ENCODE measurements around the gene OR4P4.

OR4P4 gene

DNA sequence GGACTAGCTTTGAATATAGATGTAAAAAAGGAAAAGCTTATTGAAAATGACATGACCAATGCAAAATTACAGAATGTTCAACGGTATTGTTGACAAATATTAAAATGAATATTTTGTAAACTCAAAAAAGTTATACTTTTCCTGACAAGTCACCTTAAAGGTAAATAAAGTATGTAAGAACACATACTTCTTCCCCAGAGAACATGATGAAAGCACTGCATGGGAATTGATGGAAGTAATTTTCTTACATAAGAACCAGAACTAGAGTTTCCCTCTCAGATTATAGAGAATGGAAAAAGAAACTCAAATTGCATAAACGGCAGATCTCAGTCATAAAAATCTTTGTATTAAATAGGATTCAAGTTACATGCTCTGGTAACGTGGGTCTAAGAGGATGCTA, at the start of gene OR4P4:
OR4P4 (plus strand) TSS at position 301 of the 400 bp plus-strand sequence.
- no peak for DNase-seq

DNA sequence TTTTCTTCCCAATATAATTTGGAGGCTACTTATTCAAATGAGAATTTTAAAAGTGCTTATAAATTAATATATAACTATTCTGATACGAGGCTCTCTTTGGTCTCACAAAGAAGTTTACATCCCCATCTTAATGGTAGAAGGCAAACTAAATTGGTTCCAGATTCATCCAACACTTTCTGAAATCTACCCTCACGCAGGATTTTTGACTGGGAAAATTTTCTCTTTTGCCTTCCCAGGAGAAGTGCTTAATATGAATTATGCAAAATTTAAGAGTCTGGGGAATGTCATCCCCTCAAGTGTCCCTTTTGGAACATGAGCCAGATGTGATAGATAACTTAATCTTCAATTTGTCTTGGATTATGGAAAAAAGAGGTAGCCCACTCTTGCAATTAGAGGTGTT, 27.4 kb upstream of the OR4P4 start, which contains the start of gene OR4C11:
OR4C11 (minus strand) TSS at position 101 of the 400 bp plus-strand sequence. CDS start 3,272 bp downstream, outside the sequence.
- no peak for DNase-seq

DNA sequence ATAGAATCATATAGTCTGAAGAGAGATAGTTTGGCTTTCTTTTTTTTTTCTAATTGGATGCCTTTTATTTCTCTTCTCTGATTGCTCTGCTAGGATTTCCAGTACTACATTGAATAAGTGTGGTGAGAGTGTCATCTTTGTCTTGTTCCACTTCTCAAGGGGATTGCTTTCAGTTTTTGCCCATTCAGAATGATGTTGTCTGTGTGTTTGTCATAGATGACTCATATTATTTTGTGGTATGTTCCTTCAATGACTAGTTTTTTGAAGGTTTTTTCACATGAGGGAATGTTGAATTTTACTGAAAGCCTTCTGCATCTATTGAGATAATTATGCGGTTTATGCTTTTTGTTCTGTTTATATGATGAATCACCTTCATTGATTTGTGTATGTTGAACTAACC, 10.4 kb upstream of the OR4P4 start:
- no peak for DNase-seq

DNA sequence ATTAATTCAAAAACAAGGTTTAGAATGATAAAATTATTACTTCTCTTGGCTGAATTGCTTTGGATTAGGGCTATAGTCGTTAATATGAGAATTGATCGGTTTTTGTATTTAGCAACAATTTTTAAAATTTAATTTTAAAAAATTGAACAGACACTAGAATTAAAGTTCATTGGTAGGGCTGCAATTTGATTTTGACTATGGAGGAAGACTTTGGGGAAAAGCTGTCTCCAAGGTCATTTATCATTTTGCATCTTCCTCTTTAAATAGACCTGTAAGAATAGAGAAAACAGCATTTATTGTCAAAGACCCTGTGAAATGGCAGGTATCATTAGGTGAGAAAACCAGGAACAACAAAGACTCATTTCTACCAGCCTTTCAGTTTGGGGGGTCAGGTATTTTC, 13.1 kb downstream of the OR4P4 start, which contains the start of gene OR4S2:
OR4S2 (plus strand) TSS at position 301 of the 400 bp plus-strand sequence. CDS start 2,577 bp downstream, outside the sequence.
- no peak for DNase-seq

DNA sequence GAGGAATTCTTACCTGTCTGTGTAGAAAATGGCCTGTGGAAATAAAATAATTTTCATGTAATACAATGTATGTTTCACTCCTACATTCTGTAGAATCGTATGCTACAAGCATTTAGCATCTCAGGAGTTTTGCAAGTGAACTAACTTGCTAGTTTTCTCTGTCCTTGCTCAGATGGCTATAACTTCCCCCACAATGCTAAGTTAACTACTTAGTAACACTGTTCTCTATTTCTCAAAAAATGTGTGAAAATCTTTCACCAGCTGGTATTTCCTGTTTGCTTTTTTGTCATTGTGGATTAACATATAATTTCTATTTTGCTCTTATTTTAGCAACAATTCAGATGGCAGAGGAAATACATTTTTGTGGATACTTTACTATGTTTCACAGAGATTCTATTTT, 17.6 kb downstream of the OR4P4 start:
- no peak for DNase-seq

GRCh38 chr11:55655096-55655495, 20.2 kb downstream of the OR4P4 start:
- DNase-seq = no peak

GRCh38 chr11:55658031-55658573, 23.2 kb downstream of the OR4P4 start:
- DNase-seq = no peak

DNA sequence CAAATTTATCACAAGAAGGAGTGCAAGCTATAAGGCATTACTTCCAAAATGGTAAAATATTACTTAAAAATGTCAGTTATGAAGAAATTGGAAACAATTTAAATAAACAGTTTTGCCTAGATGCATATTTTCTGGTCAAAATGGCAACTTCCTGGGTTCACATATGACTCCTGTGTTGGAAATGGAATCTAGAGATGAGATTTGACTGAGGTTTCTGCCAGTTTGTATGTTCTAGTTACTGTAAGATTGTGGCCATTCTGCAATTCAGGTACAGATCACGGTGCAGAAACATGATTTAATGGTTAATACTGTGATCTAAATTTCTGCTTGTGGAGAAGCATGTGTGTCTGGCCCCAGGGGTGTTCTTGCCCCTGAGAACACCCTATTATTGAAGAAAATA, 23.7 kb downstream of the OR4P4 start:
- DNase-seq = no peak

- DNase-seq = no peak
Measured at GRCh38 chr11:55661901-55662300, 27.0 kb downstream of the OR4P4 start, which contains the start of gene OR4C6. Gene OR4C6, plus strand, starts transcription at chr11:55662201. Its CDS starts 2,966 bp downstream, at chr11:55665167.

- no peak for DNase-seq
Measured at GRCh38 chr11:55669376-55669775, 34.5 kb downstream of the OR4P4 start.

DNA sequence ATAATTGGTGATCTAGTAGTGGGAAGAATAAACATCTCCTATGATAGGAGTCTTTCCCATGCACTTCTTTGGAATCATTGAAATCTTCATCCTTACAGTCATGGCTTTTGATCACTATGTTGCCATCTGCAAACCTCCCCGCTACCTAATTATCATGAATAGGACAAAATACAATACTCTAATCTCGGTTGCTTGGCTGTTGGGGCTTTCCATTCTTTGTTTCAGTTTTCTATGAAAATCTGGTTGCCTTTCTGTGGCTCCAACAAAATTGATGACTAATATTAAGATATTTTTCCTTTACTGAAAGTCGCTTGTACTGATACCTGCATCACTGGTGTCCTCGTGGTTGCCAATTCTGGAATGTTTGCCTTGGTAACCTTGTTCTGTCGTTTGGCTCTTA, 38.9 kb downstream of the OR4P4 start:
- DNase-seq = no peak

Data from NCI-H526 (cell line).